ENCODE measurements around the gene ZFYVE28.

ZFYVE28 gene

DNA sequence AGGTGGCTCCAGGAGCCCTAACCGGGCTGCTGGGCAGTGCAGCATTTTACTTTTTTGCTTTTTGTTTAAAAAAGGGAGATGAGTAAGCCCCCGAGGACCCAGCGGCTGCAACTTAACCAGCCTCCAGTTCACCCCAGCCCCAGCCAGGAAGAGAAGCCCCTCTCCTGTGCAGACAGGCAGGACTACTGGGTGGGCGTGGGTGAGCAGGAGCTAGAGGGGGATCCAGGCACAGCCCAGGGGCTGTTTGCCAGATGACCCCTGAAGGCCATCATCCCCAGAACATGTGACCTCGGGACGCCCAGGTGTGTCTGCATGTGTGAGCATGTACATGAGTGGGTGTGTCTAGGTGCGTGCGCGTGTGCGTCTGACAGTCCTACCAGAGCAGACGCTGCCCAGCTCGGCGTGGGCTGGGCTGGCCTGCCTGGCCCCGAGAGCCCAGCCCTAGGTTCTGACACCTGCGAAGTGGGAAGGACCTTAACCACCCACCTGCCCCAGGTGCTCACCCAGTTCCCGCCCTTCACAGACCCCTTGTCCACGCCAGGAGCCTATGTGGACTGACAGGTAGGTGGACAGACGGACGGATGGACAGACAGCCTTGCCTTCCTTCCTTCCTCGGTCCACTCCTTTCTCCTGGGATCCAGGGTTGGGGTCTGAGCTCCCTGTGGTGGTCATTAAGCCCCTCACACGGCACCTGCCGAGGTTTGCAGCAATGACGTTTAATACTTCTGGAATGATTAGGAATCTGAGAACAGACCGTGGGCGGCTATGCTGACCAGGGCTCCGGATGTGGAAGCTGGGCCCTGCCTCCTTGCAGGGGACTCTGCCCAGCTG, 168.7 kb downstream of the ZFYVE28 start:
- H3K4me3 ChIP-seq (ENCODE audit: low read length) = no peak overlapping the region
- H3K27me3 ChIP-seq (ENCODE audit: control insufficient read depth, low read length) = no peaks in the 10 kb centered on the region
- no peaks in the 10 kb centered on the region for H4K20me1 ChIP-seq (ENCODE audit: control insufficient read depth, insufficient read depth, low read depth, low read length)
- no peaks in the 10 kb centered on the region for H3K4me1 ChIP-seq (ENCODE audit: control insufficient read depth, low read length)
- no peaks in the 10 kb centered on the region for H3K9me3 ChIP-seq (ENCODE audit: control insufficient read depth, insufficient read depth, low read length)
- H3K9me2 ChIP-seq (replicated peaks; ENCODE audit: control insufficient read depth, low read length) = no peaks in the 10 kb centered on the region
- no peaks in the 10 kb centered on the region for H3K36me3 ChIP-seq (ENCODE audit: control insufficient read depth, low read length)
- no peak overlapping the region for H3K27ac ChIP-seq (ENCODE audit: low read depth, low read length)
- H3F3A ChIP-seq (ENCODE audit: control insufficient read depth, insufficient read depth) = no peaks in the 10 kb centered on the region; the same call in 1 of the 2 replicates
- no peaks in the 10 kb centered on the region for H3K79me2 ChIP-seq (ENCODE audit: control insufficient read depth, low read length)
- H3K4me2 ChIP-seq (ENCODE audit: low read length) = no peak overlapping the region
- no peak for TF ChIP-seq EZH2phosphoT487 (IDR thresholded peaks at IDR 0.05; ENCODE audit: borderline replicate concordance, low read length)
- TF ChIP-seq, protein P1, sequence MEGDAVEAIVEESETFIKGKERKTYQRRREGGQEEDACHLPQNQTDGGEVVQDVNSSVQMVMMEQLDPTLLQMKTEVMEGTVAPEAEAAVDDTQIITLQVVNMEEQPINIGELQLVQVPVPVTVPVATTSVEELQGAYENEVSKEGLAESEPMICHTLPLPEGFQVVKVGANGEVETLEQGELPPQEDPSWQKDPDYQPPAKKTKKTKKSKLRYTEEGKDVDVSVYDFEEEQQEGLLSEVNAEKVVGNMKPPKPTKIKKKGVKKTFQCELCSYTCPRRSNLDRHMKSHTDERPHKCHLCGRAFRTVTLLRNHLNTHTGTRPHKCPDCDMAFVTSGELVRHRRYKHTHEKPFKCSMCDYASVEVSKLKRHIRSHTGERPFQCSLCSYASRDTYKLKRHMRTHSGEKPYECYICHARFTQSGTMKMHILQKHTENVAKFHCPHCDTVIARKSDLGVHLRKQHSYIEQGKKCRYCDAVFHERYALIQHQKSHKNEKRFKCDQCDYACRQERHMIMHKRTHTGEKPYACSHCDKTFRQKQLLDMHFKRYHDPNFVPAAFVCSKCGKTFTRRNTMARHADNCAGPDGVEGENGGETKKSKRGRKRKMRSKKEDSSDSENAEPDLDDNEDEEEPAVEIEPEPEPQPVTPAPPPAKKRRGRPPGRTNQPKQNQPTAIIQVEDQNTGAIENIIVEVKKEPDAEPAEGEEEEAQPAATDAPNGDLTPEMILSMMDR (IDR thresholded peaks at IDR 0.05; ENCODE audit: low read depth, low read length, poor library complexity, severe bottlenecking) = no peak

- Histone ChIP-seq H4K20me1 (ENCODE audit: control insufficient read depth, insufficient read depth, low read depth, low read length) (no peaks in the 10 kb centered on the region), H3F3A (ENCODE audit: control insufficient read depth, insufficient read depth) (peaks cover 6% of the 10 kb centered on the region), H3K4me1 (ENCODE audit: control insufficient read depth, low read length) (peaks cover 7% of the 10 kb centered on the region), H3K36me3 (ENCODE audit: control insufficient read depth, low read length) (no peaks in the 10 kb centered on the region), H3K9me3 (ENCODE audit: control insufficient read depth, insufficient read depth, low read length) (no peaks in the 10 kb centered on the region), H3K27me3 (ENCODE audit: control insufficient read depth, low read length) (no peaks in the 10 kb centered on the region), H3K79me2 (ENCODE audit: control insufficient read depth, low read length) (no peaks in the 10 kb centered on the region), H3K27ac (ENCODE audit: low read depth, low read length) (no peak overlapping the region), H3K4me3 (ENCODE audit: low read length) (no peak overlapping the region), H3K9me2 (replicated peaks; ENCODE audit: control insufficient read depth, low read length) (no peaks in the 10 kb centered on the region), H3K4me2 (ENCODE audit: low read length) (no peak overlapping the region)
- TF ChIP-seq EZH2phosphoT487 (IDR thresholded peaks at IDR 0.05; ENCODE audit: borderline replicate concordance, low read length) = no peak
- TF ChIP-seq, protein P1 (IDR thresholded peaks at IDR 0.05; ENCODE audit: low read depth, low read length, poor library complexity, severe bottlenecking) = no peak
These were observed 169.6 kb downstream of the ZFYVE28 start for GRCh38 chr4:2248821-2249261.

GRCh38 chr4:2248044-2248780, 170.2 kb downstream of the ZFYVE28 start:
- H3K27ac ChIP-seq (ENCODE audit: low read depth, low read length) = no peak overlapping the region
- H3K79me2 ChIP-seq (ENCODE audit: control insufficient read depth, low read length) = no peaks in the 10 kb centered on the region
- TF ChIP-seq, protein P1 (IDR thresholded peaks at IDR 0.05; ENCODE audit: low read depth, low read length, poor library complexity, severe bottlenecking) = no peak
- TF ChIP-seq EZH2phosphoT487 (IDR thresholded peaks at IDR 0.05; ENCODE audit: borderline replicate concordance, low read length) = no peak
- H3F3A ChIP-seq (ENCODE audit: control insufficient read depth, insufficient read depth) = peaks cover 9% of the 10 kb centered on the region
- peaks cover 13% of the 10 kb centered on the region for H3K4me1 ChIP-seq (ENCODE audit: control insufficient read depth, low read length)
- no peak overlapping the region for H3K4me3 ChIP-seq (ENCODE audit: low read length)
- H3K9me2 ChIP-seq (replicated peaks; ENCODE audit: control insufficient read depth, low read length) = no peaks in the 10 kb centered on the region
- H3K27me3 ChIP-seq (ENCODE audit: control insufficient read depth, low read length) = no peaks in the 10 kb centered on the region
- no peak overlapping the region for H3K4me2 ChIP-seq (ENCODE audit: low read length)
- no peaks in the 10 kb centered on the region for H4K20me1 ChIP-seq (ENCODE audit: control insufficient read depth, insufficient read depth, low read depth, low read length)
- H3K36me3 ChIP-seq (ENCODE audit: control insufficient read depth, low read length) = no peaks in the 10 kb centered on the region
- H3K9me3 ChIP-seq (ENCODE audit: control insufficient read depth, insufficient read depth, low read length) = no peaks in the 10 kb centered on the region
